Stimulated activated CD8-positive, alpha-beta memory T cell treated with anti-CD3 and anti-CD28 coated beads, Interleukin-12 subunit alpha, Interleukin-12 subunit beta, amount 100 ng/mL, for 1 hour (primary cell): ENCODE results near the gene RPRD1B.

Experiments
- DNase-seq: peaks from one replicate; pipeline ENCODE4 v3.0.0-alpha.2; 2020; ENCODE audit warnings: low read depth

Gene RPRD1B

GRCh38 chr20:38121741-38122140 lies 88.2 kb downstream of the RPRD1B start:
- no peak for DNase-seq

GRCh38 chr20:38123021-38123587 lies 89.6 kb downstream of the RPRD1B start:
- no peak for DNase-seq

- no peak for DNase-seq
These were observed 91.9 kb downstream of the RPRD1B start for GRCh38 chr20:38125157-38126056.

- DNase-seq: no peak
These were observed 92.8 kb downstream of the RPRD1B start for GRCh38 chr20:38126146-38126921.

GRCh38 chr20:38126932-38127621 lies 93.5 kb downstream of the RPRD1B start:
- DNase-seq: no peak

GRCh38 chr20:38127920-38128528 lies 94.5 kb downstream of the RPRD1B start:
- no peak for DNase-seq

GRCh38 chr20:38128691-38129090 lies 95.1 kb downstream of the RPRD1B start:
- no peak for DNase-seq

GRCh38 chr20:38129248-38129865 lies 95.8 kb downstream of the RPRD1B start:
- DNase-seq: no peak

- DNase-seq: no peak
These were observed 96.5 kb downstream of the RPRD1B start for GRCh38 chr20:38129893-38130609.

- no peak for DNase-seq
These were observed 97.4 kb downstream of the RPRD1B start for GRCh38 chr20:38130687-38131587.

- no peak for DNase-seq
These were observed 98.1 kb downstream of the RPRD1B start for GRCh38 chr20:38131588-38132121.

- DNase-seq: no peak
These were observed 98.8 kb downstream of the RPRD1B start for GRCh38 chr20:38132156-38132909.

GRCh38 chr20:38132910-38133501 lies 99.5 kb downstream of the RPRD1B start:
- no peak for DNase-seq

- DNase-seq: no peak
These were observed 100.3 kb downstream of the RPRD1B start for GRCh38 chr20:38133680-38134426.

GRCh38 chr20:38134427-38135270 lies 101.1 kb downstream of the RPRD1B start:
- no peak for DNase-seq

GRCh38 chr20:38135271-38135650 lies 101.7 kb downstream of the RPRD1B start:
- no peak for DNase-seq
